ENCODE results near the gene PHF13.

DNA sequence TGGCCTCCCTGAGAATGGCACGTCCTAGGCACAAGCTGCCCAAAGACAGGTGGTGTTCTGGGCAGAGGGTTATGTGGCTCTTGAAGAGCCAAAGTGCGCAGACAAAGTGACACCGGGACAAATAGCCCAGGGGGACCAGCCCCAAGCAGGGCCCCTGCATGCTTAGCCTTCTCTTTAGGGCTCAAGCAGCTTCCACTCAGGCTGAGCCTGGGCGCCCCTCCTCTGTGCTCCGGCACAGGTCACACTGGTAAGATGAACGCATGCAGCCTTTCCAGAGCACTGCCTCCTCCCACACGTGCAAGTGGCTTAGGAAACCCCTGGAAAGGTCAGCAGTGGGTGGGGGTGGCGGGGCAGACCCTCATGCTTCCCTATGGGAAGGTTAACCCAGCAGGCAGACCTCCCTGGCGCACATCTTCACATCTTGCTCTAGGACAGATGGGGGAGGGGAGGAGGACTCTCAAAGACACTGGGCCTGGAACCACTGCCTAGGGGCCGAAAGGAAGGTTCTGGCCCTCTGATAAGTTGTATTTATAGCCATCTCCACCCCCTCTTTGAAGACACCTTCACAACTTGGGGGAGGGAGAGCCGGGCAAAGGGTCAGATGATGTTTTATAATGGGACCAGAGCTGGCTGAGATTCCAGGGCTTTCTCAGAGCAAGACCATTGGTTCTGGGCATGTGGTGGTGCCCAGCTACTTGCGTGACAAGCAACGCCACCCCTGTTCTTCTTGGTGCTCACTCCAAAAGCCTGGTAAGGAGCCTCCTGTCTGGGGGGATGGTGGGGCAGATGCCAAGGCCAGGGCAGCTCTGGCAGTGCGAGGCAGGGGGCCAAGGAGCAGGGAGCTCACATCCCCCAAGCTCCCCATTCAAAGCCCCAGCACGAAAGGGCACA, 16.4 kb upstream of the PHF13 start:
- TF ChIP-seq, protein P1, sequence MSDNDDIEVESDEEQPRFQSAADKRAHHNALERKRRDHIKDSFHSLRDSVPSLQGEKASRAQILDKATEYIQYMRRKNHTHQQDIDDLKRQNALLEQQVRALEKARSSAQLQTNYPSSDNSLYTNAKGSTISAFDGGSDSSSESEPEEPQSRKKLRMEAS (CRISPR knock-in tag; IDR thresholded peaks at IDR 0.05) = no peak
- TF ChIP-seq, protein P2, sequence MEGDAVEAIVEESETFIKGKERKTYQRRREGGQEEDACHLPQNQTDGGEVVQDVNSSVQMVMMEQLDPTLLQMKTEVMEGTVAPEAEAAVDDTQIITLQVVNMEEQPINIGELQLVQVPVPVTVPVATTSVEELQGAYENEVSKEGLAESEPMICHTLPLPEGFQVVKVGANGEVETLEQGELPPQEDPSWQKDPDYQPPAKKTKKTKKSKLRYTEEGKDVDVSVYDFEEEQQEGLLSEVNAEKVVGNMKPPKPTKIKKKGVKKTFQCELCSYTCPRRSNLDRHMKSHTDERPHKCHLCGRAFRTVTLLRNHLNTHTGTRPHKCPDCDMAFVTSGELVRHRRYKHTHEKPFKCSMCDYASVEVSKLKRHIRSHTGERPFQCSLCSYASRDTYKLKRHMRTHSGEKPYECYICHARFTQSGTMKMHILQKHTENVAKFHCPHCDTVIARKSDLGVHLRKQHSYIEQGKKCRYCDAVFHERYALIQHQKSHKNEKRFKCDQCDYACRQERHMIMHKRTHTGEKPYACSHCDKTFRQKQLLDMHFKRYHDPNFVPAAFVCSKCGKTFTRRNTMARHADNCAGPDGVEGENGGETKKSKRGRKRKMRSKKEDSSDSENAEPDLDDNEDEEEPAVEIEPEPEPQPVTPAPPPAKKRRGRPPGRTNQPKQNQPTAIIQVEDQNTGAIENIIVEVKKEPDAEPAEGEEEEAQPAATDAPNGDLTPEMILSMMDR (IDR thresholded peaks at IDR 0.05 in 2 of 3, conservative IDR thresholded peaks at IDR 0.05 in 1 of 3; ENCODE audit: insufficient read depth in 2 of 3, low read depth in 1 of 3, low read length in 3 of 3) = no peak
- TF ChIP-seq EP300 (IDR thresholded peaks at IDR 0.05; ENCODE audit: low read length) (no peak), U2AF1 (optimal IDR thresholded peaks at IDR 0.05; ENCODE audit: low read depth, low read length) (no peak)

All from K562 (cell line).